Common myeloid progenitor, CD34-positive (primary cell): ENCODE data around the gene PDE4D.
A peak's percentile ranks its signal among the peaks of the same experiment; 100 is the strongest.

Experiments
- CTCF ChIA-PET: fragments of 350-600 bp; sonication (Branson Sonifier 250); formaldehyde crosslinking; loops from one replicate; lab custom pipeline; 2021; ENCODE audit warnings: antibody characterized with exemption; lab: Charles Lee
- POLR2A ChIA-PET: fragments of 350-600 bp; sonication (Branson Sonifier 250); formaldehyde crosslinking; loops from one replicate; lab custom pipeline; 2021; ENCODE audit warnings: antibody characterized with exemption; lab: Charles Lee
- DNase-seq, 3 donors: peaks; one replicate each; pipeline versions ENCODE4 v3.0.0 to v3.0.0-alpha.2; 2013
- H3K27ac ChIP-seq, 2 experiments: 1 replicate in 1 of 2; 2 replicates in 1 of 2; pipeline ENCODE4 v1.7.0; 2013; ENCODE audit warnings: inconsistent platforms in 2 of 2, low read length in 2 of 2, mild to moderate bottlenecking in 2 of 2, low read depth in 1 of 2, moderate library complexity in 1 of 2; ENCODE audit not compliant: severe bottlenecking in 2 of 2, insufficient read depth in 1 of 2, poor library complexity in 1 of 2
- H3K27me3 ChIP-seq, 5 experiments: replicated peaks in 2 of 5; 1 replicate in 3 of 5; 2 replicates in 2 of 5; pipeline versions ENCODE4 v1.6.1 to v1.7.0; 2013; ENCODE audit warnings: low read length in 4 of 5, mild to moderate bottlenecking in 2 of 5, moderate library complexity in 2 of 5, inconsistent platforms in 1 of 5; ENCODE audit not compliant: insufficient read depth in 5 of 5, control insufficient read depth in 4 of 5
- H3K36me3 ChIP-seq, 4 experiments: 1 replicate in 2 of 4; 2 replicates in 2 of 4; pipeline versions ENCODE4 v1.6.1 to v1.7.0; 2013; ENCODE audit warnings: low read length in 3 of 4, control low read depth in 1 of 4, mild to moderate bottlenecking in 1 of 4; ENCODE audit not compliant: control insufficient read depth in 4 of 4, insufficient read depth in 4 of 4
- H3K4me1 ChIP-seq, 4 experiments: 1 replicate in 3 of 4; 2 replicates in 1 of 4; pipeline versions ENCODE4 v1.6.1 to v1.7.1; 2013; ENCODE audit warnings: low read length in 3 of 4, mild to moderate bottlenecking in 3 of 4, control low read depth in 1 of 4, inconsistent platforms in 1 of 4, moderate library complexity in 1 of 4; ENCODE audit not compliant: control insufficient read depth in 4 of 4, insufficient read depth in 4 of 4; ENCODE audit errors: control extremely low read depth in 1 of 4
- H3K4me3 ChIP-seq, 7 experiments: 1 replicate in 4 of 7; 2 replicates in 3 of 7; pipeline versions ENCODE4 v1.5.1 to v1.7.0; 2013; ENCODE audit warnings: mild to moderate bottlenecking in 7 of 7, low read length in 6 of 7, moderate library complexity in 6 of 7, inconsistent platforms in 2 of 7, low read depth in 2 of 7, control low read depth in 1 of 7; ENCODE audit not compliant: insufficient read depth in 4 of 7, control insufficient read depth in 1 of 7; ENCODE audit errors: extremely low read depth in 1 of 7
- H3K9me3 ChIP-seq, 5 experiments: 1 replicate in 4 of 5; 2 replicates in 1 of 5; pipeline versions ENCODE4 v1.6.1 to v1.7.1; 2013; ENCODE audit warnings: low read length in 4 of 5, mild to moderate bottlenecking in 2 of 5, inconsistent platforms in 1 of 5, low read depth in 1 of 5, moderate library complexity in 1 of 5; ENCODE audit not compliant: control insufficient read depth in 4 of 5, insufficient read depth in 2 of 5; ENCODE audit errors: control extremely low read depth in 1 of 5
- WGBS: methylation state at CpG from one replicate; pipeline ENCODE4 v1.1.5; 2013; ENCODE audit not compliant: insufficient coverage; 5-methylcytosine and 5-hydroxymethylcytosine counted together

The PDE4D gene

DNA sequence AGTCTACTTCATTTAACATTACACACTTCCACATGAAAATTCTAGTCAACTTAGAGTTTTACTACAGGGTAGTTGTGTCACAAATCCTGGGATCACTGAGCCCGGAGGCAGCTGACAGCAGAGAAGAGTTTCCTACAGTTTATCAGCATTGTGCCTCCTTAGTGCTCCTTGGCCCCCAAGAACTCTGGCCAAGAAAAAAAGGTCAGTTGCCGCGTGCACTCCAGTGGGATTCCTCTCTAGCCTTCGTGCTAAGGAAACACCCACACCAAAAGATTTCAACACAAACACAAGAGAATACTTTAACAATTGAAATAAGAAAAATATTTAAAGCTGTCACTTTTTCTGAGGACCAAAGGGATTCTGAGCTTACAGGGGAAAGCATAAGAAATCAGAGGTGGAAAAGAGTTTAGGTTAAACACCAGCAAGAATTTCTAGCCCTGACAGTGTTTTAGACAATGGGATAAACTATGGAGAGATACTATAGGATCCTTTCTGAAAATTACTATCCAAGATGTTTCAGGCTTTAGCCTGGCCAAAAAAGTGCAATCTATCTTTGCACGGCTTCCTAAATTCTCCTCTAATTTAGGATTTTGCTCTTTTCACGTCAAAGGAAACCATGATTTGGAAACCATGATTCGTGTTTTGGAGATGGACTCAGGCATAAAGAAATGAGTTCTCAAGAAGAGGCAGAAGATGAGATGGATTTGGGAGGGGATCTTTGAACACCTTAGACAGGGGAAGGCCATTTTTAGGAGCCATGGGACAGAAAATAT is 703.9 kb downstream of the PDE4D start:
- Histone ChIP-seq H3K4me3 (no peak overlapping the region), H3K4me1 (peaks cover 0 to 5% (median 2%) of the 10 kb centered on the region in 4 experiments), H3K36me3 (no peaks in the 10 kb centered on the region), H3K9me3 (no peaks in the 10 kb centered on the region), H3K27me3 (no peaks in the 10 kb centered on the region), H3K27ac (no peak overlapping the region)
- 100% methylated on average over 3 of the region's 7 CpGs for WGBS
- ChIA-PET CTCF (interaction anchor here (1.1 to 6.9 kb wide), 11 partner anchors 10 to 484 kb away, joined by 3 to 47 read pairs (median 6); no protein-coding TSS in a partner anchor), POLR2A (no interaction called here)
- DNase-seq = no peak

DNA sequence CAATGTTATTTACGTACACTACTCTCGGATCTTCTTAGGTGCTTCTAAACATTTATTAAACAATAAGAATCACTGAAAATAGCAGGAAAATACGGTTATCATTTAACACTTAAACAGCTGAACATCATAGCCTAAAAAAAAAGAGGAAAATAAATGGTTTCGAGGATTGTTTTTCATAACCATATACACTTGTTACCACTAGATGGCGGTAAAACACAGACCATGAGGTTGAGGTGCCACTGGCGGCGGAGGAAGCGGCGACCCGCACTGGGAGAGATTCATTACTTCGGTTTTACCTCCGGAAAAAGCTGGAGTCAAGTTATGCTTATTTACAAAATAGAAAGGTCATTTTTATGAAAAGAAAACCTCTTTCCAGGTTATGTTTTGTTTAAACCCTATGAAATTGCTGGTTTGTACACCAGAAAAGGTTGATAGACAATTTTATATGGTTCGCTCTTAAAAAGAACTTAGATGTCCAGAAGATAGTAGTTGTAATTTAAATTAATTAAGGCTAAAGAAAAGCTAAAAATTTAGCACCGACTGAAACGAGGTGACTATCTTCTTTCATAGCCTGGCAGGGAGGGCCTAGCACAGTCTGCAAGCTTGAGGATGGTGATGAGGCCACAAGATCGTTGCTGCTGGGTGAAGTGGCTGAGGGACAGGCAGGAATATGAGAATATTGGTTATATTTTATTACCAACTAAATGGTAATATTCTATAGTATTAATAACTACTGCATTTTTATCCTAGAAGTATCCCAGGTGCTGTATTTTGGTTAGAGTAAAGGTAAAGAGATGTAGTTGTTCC is 704.9 kb downstream of the PDE4D start:
- Histone ChIP-seq H3K4me3 (peak overlapping the region in 5 of 7 experiments; percentile 30 to 70 (median 52)), H3K27ac (no peak overlapping the region)
- POLR2A ChIA-PET = no interaction called here

DNA sequence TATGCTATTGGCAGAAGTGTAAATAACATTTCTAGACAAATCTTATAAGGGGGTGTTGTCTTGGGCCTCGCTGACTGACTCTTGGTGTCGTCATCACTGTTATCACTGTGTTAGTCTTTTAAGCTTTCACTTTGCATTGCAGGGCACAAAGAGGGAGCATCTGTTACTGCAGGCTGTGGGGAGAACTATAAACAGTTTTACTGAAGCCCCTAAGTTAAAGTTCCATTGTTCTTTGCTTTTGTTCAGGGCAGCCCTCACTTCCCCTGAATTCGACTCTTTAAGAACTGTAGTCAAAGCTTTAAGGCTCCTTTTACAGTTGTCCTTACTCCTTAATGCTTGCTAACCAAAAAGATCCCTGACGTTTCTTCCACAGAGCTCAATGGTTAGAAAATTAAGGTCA is 705.7 kb downstream of the PDE4D start:
- peak in 1 of 3 donors; percentile 25 for DNase-seq
- no peaks in the 10 kb centered on the region for H3K27me3 ChIP-seq
- ChIA-PET POLR2A (no interaction called here), CTCF (interaction anchor here (0.7 to 6.9 kb wide), 23 partner anchors 10 to 612 kb away, joined by 3 to 47 read pairs (median 5); no protein-coding TSS in a partner anchor)
- no peaks in the 10 kb centered on the region for H3K9me3 ChIP-seq
- 71% methylated on average over 4 of the region's 4 CpGs for WGBS
- no peaks in the 10 kb centered on the region for H3K36me3 ChIP-seq
- peaks cover 0 to 5% (median 2%) of the 10 kb centered on the region in 4 experiments for H3K4me1 ChIP-seq
- H3K4me3 ChIP-seq = no peak overlapping the region
- no peak overlapping the region for H3K27ac ChIP-seq

More for the DNA sequence above, 704.9 kb downstream of the PDE4D start:
- Histone ChIP-seq H3K9me3 (no peaks in the 10 kb centered on the region), H3K27me3 (no peaks in the 10 kb centered on the region), H3K36me3 (no peaks in the 10 kb centered on the region), H3K4me1 (peaks cover 0 to 5% (median 2%) of the 10 kb centered on the region in 4 experiments)
- WGBS = 17% methylated on average over 3 of the region's 16 CpGs
- CTCF ChIA-PET = interaction anchor here (0.6 to 6.9 kb wide), 31 partner anchors 9 to 611 kb away, joined by 3 to 47 read pairs (median 4); no protein-coding TSS in a partner anchor
- peak; percentile 69 to 86 (median 84) for DNase-seq

DNA sequence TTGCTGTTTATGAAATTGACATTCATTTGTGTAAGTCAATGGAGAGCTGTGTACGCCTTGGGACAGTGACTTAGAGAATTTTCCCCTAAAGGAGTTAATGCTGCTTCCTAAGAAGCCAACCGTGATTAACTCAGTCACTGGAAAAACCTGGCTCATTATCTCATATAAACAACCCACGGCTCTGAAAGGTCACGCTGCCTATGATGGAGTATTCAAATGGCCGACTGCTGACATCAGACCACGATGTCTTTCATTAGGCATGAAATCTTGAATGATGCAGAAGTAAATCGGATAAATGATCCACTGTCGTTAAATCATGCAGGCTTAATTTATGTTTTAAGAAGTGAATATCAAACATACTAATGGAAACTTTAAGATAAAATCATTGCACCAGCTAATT is 706.9 kb downstream of the PDE4D start:
- Histone ChIP-seq H3K36me3 (no peaks in the 10 kb centered on the region), H3K4me3 (no peak overlapping the region), H3K27ac (no peak overlapping the region), H3K9me3 (no peaks in the 10 kb centered on the region), H3K27me3 (no peaks in the 10 kb centered on the region), H3K4me1 (peaks cover 0 to 5% (median 2%) of the 10 kb centered on the region in 4 experiments)
- ChIA-PET POLR2A (interaction anchor here (0.7 kb wide), 1 partner anchor 27 kb away, joined by 3 read pairs; no protein-coding TSS in a partner anchor), CTCF (interaction anchor here (6.9 kb wide), 1 partner anchor 194 kb away, joined by 47 read pairs; no protein-coding TSS in a partner anchor)
- DNase-seq = no peak
- 100% methylated on average over 2 of the region's 8 CpGs for WGBS

- Histone ChIP-seq H3K4me1 (peaks cover 0 to 5% (median 2%) of the 10 kb centered on the region in 4 experiments), H3K27ac (no peak overlapping the region), H3K36me3 (no peaks in the 10 kb centered on the region), H3K4me3 (no peak overlapping the region), H3K27me3 (no peaks in the 10 kb centered on the region), H3K9me3 (no peaks in the 10 kb centered on the region)
- ChIA-PET POLR2A (no interaction called here), CTCF (interaction anchor here (0.9 to 6.9 kb wide), 6 partner anchors 9 to 291 kb away, joined by 3 to 47 read pairs (median 4); no protein-coding TSS in a partner anchor)
- 100% methylated on average over 3 of the region's 5 CpGs for WGBS
- no peak for DNase-seq
Observed at GRCh38 chr5:59185757-59186385, 707.7 kb downstream of the PDE4D start.

DNA sequence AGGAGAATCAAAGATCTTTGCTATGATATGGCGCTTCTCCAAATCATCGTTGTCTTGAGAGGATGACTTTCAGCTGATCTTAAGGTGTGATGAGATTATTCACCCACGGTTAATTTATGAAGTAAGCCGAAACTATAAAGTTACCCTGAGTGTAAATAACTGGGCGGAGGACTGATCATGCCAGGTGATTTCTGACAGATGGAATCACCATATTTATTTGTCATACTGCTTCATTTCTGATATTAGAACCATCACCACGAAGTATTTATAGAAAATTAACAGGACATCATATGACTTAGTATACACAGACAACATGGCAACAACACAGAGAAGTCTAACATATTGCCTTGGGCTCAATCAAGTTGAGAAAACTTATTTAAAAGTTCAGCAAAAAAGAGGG is 708.8 kb downstream of the PDE4D start:
- ChIA-PET CTCF (interaction anchor here (1.2 to 1.9 kb wide), 4 partner anchors 11 to 196 kb away, joined by 3 to 16 read pairs (median 6); no protein-coding TSS in a partner anchor), POLR2A (no interaction called here)
- Histone ChIP-seq H3K9me3 (no peaks in the 10 kb centered on the region), H3K27me3 (no peaks in the 10 kb centered on the region), H3K36me3 (peaks cover 0 to 5% (median 0%) of the 10 kb centered on the region in 4 experiments), H3K4me1 (peaks cover 0 to 5% (median 2%) of the 10 kb centered on the region in 4 experiments), H3K4me3 (no peak overlapping the region), H3K27ac (no peak overlapping the region)
- 100% methylated on average over 4 of the region's 6 CpGs for WGBS
- no peak for DNase-seq
